Nephron progenitor cell (in vitro differentiated cells): ENCODE data around the gene POU2F3.
A peak's percentile ranks its signal among the peaks of the same experiment; 100 is the strongest.

Experiments used
- DNase-seq: peaks from one replicate; pipeline ENCODE4 v3.0.0; 2021
- H3K27ac Mint-ChIP-seq: 2 replicates; pipeline ENCODE4 v1.8.0; 2021; ENCODE audit warnings: mild to moderate bottlenecking, moderate library complexity, mixed read lengths
- H3K27me3 Mint-ChIP-seq: 2 replicates; pipeline ENCODE4 v1.8.0; 2021; ENCODE audit warnings: mild to moderate bottlenecking, low read depth, mixed read lengths; ENCODE audit not compliant: poor library complexity
- H3K36me3 Mint-ChIP-seq: 2 replicates; pipeline ENCODE4 v1.8.0; 2021; ENCODE audit warnings: low read depth, mixed read lengths
- H3K4me1 Mint-ChIP-seq: 2 replicates; pipeline ENCODE4 v1.8.0; 2021; ENCODE audit warnings: mixed read lengths
- H3K4me3 Mint-ChIP-seq: 2 replicates; pipeline ENCODE4 v1.8.0; 2021; ENCODE audit warnings: mild to moderate bottlenecking, moderate library complexity, mixed read lengths
- H3K9me3 Mint-ChIP-seq: 2 replicates; pipeline ENCODE4 v1.8.0; 2021; ENCODE audit warnings: mild to moderate bottlenecking, moderate library complexity, mixed read lengths
- TF ChIP-seq, protein P1 (sequence below): fragments of 200-600 bp; sonication (generic); IDR thresholded peaks from 2 replicates; pipeline ENCODE4 v1.5.0; 2021; ENCODE audit warnings: antibody characterized with exemption

Gene POU2F3

GRCh38 chr11:120327311-120327710 lies 87.4 kb downstream of the POU2F3 start:
- no peak for DNase-seq
- peak overlapping the region; percentile 9 for H3K27ac Mint-ChIP-seq
- H3K4me1 Mint-ChIP-seq, result peaks cover 29% of the 10 kb centered on the region
- no peaks in the 10 kb centered on the region for H3K9me3 Mint-ChIP-seq
- H3K27me3 Mint-ChIP-seq, result peaks cover 15% of the 10 kb centered on the region
- H3K4me3 Mint-ChIP-seq, result peak overlapping the region; percentile 84
- peaks cover 26% of the 10 kb centered on the region for H3K36me3 Mint-ChIP-seq
- TF ChIP-seq, protein P1, sequence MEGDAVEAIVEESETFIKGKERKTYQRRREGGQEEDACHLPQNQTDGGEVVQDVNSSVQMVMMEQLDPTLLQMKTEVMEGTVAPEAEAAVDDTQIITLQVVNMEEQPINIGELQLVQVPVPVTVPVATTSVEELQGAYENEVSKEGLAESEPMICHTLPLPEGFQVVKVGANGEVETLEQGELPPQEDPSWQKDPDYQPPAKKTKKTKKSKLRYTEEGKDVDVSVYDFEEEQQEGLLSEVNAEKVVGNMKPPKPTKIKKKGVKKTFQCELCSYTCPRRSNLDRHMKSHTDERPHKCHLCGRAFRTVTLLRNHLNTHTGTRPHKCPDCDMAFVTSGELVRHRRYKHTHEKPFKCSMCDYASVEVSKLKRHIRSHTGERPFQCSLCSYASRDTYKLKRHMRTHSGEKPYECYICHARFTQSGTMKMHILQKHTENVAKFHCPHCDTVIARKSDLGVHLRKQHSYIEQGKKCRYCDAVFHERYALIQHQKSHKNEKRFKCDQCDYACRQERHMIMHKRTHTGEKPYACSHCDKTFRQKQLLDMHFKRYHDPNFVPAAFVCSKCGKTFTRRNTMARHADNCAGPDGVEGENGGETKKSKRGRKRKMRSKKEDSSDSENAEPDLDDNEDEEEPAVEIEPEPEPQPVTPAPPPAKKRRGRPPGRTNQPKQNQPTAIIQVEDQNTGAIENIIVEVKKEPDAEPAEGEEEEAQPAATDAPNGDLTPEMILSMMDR, result no peak

GRCh38 chr11:120329556-120329955 lies 89.6 kb downstream of the POU2F3 start:
- Mint-ChIP-seq H3K9me3 (no peaks in the 10 kb centered on the region), H3K27me3 (peaks cover under 1% of the 10 kb centered on the region), H3K27ac (no peak overlapping the region), H3K36me3 (peaks cover 26% of the 10 kb centered on the region), H3K4me1 (peaks cover 29% of the 10 kb centered on the region), H3K4me3 (no peak overlapping the region)
- TF ChIP-seq, protein P1, result no peak
- DNase-seq, result no peak

DNA sequence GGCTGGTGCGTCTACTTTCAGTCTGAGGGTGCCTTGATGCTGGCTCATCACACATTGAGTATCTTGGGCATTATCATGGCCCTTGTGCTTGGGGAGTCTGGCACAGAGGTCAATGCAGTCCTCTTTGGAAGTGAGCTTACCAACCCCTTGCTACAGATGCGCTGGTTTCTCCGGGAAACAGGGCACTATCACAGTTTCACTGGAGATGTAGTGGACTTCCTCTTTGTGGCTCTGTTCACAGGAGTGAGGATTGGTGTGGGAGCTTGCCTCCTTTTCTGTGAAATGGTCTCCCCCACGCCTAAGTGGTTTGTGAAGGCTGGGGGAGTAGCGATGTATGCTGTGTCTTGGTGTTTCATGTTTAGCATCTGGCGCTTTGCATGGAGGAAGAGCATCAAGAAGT lies 90.1 kb downstream of the POU2F3 start:
- Mint-ChIP-seq H3K9me3 (no peaks in the 10 kb centered on the region), H3K27ac (no peak overlapping the region), H3K36me3 (peaks cover 26% of the 10 kb centered on the region), H3K4me3 (no peak overlapping the region), H3K4me1 (peaks cover 31% of the 10 kb centered on the region), H3K27me3 (no peaks in the 10 kb centered on the region)
- DNase-seq, result no peak
- TF ChIP-seq, protein P1, result no peak

DNA sequence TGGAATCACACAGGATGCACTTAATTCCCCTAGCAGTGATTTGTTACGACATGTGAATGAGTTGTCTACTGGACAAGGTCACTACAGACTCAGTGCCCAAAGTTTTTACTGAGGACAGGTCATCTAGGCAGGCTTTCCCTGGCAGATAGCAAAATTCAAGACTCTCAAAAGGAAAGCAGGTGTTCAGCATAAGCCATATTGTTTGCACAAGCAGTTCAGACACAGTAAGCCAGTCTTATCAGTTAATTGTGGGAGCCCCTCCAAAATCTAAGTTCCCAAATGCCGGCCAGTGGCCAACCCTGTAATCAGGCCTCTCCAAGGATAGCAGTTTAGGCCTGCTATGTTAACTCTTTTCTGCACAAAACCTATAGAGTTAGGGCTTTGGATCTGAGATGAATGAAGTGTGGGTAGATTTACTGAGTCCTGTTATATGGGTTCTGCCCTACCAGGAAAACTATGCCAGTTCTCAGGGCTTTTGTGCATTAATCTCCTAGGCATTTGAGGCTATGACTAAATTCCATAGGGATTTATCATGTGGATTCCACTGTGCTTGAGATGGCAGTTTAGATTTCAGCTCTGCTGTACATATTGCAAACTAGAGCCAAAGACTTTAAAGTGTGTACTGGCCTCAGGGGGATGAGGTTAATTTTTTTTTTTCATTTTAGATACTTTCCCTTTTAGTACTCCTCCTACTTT lies 91.5 kb downstream of the POU2F3 start:
- DNase-seq, result no peak
- H3K27me3 Mint-ChIP-seq, result no peaks in the 10 kb centered on the region
- no peak overlapping the region for H3K27ac Mint-ChIP-seq
- no peak overlapping the region for H3K4me3 Mint-ChIP-seq
- TF ChIP-seq, protein P1, result no peak
- peaks cover 24% of the 10 kb centered on the region for H3K4me1 Mint-ChIP-seq
- H3K36me3 Mint-ChIP-seq, result peaks cover 26% of the 10 kb centered on the region
- H3K9me3 Mint-ChIP-seq, result no peaks in the 10 kb centered on the region

GRCh38 chr11:120332822-120333716 lies 93.1 kb downstream of the POU2F3 start:
- H3K27me3 Mint-ChIP-seq, result no peaks in the 10 kb centered on the region
- no peak overlapping the region for H3K27ac Mint-ChIP-seq
- H3K9me3 Mint-ChIP-seq, result no peaks in the 10 kb centered on the region
- no peak for DNase-seq
- H3K4me3 Mint-ChIP-seq, result no peak overlapping the region
- H3K4me1 Mint-ChIP-seq, result peaks cover 23% of the 10 kb centered on the region
- H3K36me3 Mint-ChIP-seq, result peaks cover 16% of the 10 kb centered on the region
- TF ChIP-seq, protein P1, result no peak
